Measurements from ENCODE around the gene FBXO33.

The FBXO33 gene

DNA sequence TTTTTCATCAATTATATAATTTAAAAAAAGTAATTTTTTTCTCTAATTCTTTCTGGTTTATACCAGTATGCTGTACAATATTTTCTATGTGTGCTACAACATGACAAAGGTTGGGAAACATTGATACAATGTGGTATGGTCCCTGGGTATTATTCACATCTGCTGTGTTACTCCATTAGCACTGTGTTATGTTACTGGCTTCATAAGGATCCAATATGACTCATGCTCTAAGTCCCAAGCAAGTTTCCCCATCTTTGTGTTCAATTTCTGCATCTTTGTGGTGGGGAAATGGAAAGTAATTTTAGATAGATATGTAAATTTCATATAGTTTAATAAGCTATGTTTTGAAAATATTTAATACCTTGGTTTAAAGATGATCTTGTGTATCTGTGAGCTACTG, 35.8 kb downstream of the FBXO33 start:
- in situ Hi-C loops (cut with MboI; ENCODE audit: low pct_unique_long_range_greater_than_20kb, low sequenced_read_pairs, unreplicated experiment), result no loop called here
- TF ChIP-seq, protein P1, sequence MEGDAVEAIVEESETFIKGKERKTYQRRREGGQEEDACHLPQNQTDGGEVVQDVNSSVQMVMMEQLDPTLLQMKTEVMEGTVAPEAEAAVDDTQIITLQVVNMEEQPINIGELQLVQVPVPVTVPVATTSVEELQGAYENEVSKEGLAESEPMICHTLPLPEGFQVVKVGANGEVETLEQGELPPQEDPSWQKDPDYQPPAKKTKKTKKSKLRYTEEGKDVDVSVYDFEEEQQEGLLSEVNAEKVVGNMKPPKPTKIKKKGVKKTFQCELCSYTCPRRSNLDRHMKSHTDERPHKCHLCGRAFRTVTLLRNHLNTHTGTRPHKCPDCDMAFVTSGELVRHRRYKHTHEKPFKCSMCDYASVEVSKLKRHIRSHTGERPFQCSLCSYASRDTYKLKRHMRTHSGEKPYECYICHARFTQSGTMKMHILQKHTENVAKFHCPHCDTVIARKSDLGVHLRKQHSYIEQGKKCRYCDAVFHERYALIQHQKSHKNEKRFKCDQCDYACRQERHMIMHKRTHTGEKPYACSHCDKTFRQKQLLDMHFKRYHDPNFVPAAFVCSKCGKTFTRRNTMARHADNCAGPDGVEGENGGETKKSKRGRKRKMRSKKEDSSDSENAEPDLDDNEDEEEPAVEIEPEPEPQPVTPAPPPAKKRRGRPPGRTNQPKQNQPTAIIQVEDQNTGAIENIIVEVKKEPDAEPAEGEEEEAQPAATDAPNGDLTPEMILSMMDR (IDR thresholded peaks at IDR 0.05; ENCODE audit: extremely low read depth, insufficient read depth, missing control alignments), result no peak
- DNase-seq (ENCODE audit: low spot score), result no peak

DNA sequence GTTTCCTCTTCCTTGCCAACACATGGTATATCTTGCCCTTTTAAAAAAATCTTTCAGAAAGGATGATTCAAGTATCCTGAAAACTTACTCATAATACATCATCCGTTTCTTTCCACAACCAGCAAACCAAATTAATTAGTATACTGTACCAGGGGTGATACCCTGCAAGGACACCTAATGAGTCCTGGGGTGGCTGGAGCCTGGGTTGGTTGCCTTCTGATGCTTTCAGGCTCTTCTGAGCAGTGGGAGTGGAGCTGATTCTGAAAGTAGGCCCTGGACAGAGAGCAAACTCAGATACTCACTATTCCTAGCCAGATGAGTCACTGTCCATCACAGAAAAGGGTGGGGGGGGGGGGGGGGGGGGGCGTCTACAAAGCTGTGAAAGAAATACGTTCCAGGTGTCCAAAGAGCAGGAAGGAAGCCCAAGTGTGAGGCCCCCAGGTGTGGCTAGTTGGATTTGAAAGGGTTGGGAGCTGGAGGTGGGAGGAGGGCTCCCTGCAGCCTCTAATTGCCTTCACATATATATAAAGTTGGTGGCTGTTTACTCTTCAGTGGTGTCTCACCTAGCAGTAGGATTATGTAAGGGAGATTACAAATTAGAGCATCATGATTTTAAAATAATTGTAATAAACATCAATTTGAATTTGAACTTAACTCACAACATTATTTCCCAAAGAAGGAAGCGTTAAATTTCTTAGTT, 36.5 kb downstream of the FBXO33 start:
- TF ChIP-seq, protein P1 (IDR thresholded peaks at IDR 0.05; ENCODE audit: extremely low read depth, insufficient read depth, missing control alignments), result no peak
- no peak for DNase-seq (ENCODE audit: low spot score)
- in situ Hi-C loops (cut with MboI; ENCODE audit: low pct_unique_long_range_greater_than_20kb, low sequenced_read_pairs, unreplicated experiment), result no loop called here

DNA sequence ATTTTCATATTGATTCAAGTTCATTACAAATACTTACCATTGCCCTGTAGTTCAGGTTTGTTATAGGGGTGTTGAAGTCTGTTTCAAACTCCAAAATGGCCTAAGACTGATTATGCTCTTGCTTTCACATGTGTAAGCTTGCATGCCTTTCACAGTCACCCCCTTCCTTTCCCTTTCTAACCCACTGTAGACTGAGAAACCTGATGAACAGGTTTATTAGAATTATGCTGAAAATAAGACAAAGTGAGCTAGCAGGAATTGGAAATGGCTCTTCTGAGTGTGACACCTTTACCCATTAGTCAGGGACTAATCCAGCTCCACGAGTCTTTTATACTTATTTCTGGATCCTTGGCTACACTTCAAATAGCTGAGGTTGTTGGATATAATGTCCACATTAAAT, 38.9 kb downstream of the FBXO33 start:
- TF ChIP-seq, protein P1 (IDR thresholded peaks at IDR 0.05; ENCODE audit: extremely low read depth, insufficient read depth, missing control alignments), result no peak
- in situ Hi-C loops (cut with MboI; ENCODE audit: low pct_unique_long_range_greater_than_20kb, low sequenced_read_pairs, unreplicated experiment), result no loop called here

DNA sequence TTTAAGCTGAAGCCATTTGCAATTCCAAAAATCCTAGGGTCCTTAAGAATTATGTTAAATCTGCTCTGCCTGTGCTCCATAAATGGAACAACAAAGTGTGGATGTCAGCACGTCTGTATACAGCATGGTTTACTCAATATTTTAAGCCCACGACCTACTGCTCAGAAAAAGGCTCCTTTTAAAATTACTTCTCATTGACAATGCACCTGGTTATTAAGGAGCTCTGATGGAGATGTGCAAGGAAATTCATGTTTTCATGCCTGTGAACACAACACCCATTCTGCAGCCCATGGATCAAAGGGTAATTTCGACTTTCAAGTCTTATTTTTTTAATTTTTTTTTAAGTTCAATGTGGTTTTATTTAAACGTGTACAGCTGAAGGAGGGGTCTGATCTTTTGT, 48.1 kb downstream of the FBXO33 start:
- in situ Hi-C loops (cut with MboI; ENCODE audit: low pct_unique_long_range_greater_than_20kb, low sequenced_read_pairs, unreplicated experiment), result no loop called here
- TF ChIP-seq, protein P1 (IDR thresholded peaks at IDR 0.05; ENCODE audit: extremely low read depth, insufficient read depth, missing control alignments), result no peak

More for the DNA sequence above, 38.9 kb downstream of the FBXO33 start:
- DNase-seq (ENCODE audit: low spot score), result no peak

DNA sequence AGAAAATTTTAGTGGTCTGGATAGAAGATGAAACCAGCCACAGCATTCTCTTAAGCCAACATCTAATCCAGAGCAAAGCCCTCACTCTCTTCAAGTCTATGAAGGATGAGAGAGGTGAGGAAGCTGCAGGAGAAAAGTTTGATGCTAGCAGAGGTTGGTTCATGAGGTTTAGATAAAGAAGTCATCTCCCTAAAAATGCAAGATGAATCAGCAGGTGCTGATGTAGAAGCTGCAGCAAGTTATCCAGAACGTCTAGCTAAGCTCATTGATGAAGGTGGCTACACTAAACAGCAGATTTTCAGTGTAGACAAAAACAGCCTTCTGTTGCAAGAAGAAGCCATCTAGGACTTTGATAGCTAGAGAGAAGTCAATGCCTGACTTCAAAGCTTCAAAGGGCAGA, 48.5 kb downstream of the FBXO33 start:
- TF ChIP-seq, protein P1 (IDR thresholded peaks at IDR 0.05; ENCODE audit: extremely low read depth, insufficient read depth, missing control alignments), result no peak
- no peak for DNase-seq (ENCODE audit: low spot score)
- in situ Hi-C loops (cut with MboI; ENCODE audit: low pct_unique_long_range_greater_than_20kb, low sequenced_read_pairs, unreplicated experiment), result no loop called here

More for the DNA sequence above, 48.1 kb downstream of the FBXO33 start:
- DNase-seq (ENCODE audit: low spot score), result no peak

DNA sequence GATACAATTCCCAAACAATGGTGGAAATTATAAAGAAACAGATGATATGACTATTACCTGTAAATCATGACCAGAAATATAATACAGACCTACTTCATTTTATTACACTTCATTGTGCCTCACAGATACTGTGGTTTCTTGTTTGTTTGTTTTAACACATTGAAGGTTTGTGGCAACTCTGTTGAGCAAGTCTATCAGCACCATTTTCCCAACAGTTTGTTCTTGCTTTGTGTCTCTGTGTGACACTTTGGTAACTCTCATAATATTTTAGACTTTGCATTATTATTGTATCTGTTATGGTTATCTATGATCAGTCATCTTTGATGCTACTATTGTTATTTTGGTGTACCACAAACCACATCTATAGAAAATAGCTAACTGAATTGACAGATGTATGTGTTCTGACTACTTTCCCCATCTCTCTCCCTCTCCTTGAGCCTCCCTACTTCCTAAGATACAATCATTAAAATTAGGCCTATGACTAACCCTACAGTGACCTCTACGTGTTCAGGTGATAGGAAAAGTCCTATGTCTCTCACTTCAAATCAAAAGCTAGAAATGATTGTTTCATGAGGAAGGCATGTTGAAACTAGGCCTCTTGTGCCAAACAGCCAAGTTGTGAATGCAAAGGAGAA, 49.1 kb downstream of the FBXO33 start:
- DNase-seq (ENCODE audit: low spot score), result no peak
- TF ChIP-seq, protein P1 (IDR thresholded peaks at IDR 0.05; ENCODE audit: extremely low read depth, insufficient read depth, missing control alignments), result no peak
- in situ Hi-C loops (cut with MboI; ENCODE audit: low pct_unique_long_range_greater_than_20kb, low sequenced_read_pairs, unreplicated experiment), result no loop called here

All from GM13977 (cell line).